ENCODE data around the gene ATL3.
"Not testable (repeated sequence)": the region's sequence is repeated elsewhere in the genome, so short reads cannot be mapped to it uniquely, and the experiment has no call there.

ATL3 gene

DNA sequence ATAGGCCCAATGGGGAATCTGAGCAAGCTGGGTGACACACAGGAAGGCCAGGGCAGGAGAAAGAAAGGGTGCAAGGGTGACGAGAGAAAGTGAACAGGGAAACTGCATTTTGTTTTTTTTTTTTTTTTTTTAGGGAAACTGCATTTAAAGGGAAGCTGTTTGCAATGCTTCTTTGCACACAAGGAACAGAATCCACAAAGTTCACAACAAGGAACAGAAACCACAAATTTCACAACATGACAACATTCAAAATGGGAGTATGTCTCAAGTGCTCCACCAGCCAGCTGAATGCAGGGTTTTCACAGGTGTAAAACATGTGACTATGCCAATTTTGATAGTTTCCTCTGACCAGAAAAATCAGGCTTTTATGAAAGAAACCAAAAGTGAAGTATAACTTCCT lies 50.1 kb downstream of the ATL3 start:
- DNase-seq (ENCODE audit: low read depth): no peak

DNA sequence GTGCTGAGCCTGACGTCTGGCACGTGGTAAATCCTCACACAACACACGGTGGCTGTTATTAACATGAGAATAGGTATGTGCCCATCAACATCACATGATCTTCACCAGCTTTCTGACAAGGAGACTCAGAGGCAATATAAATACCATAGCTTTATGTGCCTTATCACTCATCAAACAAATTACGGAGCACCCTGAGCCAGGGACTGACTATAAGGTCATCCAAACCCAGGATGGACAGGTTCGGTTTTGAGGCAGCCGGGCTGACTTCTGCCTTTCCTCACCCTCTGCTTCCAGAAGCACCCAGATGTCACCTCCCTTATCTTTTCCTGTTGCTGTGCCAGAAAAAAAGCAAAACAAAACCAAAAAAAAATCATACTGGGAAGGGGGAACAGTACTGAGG lies 51.2 kb downstream of the ATL3 start:
- DNase-seq (ENCODE audit: low read depth): no peak

DNA sequence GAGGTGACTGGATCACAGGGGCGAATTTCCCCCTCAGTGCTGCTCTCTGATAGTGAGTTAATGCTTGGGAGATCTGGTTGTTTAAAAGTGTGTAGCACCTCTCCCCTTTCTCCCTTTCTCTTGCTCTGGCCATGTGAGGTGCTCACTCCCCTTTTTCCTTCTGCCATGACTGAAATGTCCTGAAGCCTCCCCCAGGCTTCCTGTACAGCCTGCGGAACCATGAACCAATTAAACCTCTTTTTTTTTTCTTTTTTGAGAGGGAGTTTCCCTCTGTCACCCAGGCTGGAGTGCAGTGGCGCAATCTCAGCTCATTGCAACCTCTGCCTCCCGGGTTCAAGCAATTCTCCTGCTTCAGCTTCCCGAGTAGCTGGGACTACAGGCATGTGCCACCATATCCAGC lies 53.5 kb downstream of the ATL3 start:
- not testable (repeated sequence) for DNase-seq (ENCODE audit: low read depth)

DNA sequence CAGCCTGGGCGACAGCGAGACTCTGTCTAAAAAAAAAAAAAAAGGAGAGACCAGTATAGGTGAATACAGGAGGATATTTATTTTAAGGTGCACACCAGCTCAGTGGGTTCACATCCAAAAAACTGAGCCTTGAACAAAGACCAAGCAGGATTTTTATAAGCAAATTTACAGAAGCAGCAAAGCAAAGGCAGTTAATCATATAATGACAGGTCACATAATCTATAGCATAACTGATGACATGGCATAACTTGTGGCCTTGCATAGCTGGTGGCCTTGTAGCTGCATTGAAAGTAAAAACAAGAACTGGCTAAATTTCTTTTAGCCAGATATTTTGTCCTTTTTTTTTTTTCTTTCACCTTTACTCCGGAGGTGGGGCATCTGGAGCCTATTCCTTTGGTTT lies 54.2 kb downstream of the ATL3 start:
- DNase-seq (ENCODE audit: low read depth): no peak

DNA sequence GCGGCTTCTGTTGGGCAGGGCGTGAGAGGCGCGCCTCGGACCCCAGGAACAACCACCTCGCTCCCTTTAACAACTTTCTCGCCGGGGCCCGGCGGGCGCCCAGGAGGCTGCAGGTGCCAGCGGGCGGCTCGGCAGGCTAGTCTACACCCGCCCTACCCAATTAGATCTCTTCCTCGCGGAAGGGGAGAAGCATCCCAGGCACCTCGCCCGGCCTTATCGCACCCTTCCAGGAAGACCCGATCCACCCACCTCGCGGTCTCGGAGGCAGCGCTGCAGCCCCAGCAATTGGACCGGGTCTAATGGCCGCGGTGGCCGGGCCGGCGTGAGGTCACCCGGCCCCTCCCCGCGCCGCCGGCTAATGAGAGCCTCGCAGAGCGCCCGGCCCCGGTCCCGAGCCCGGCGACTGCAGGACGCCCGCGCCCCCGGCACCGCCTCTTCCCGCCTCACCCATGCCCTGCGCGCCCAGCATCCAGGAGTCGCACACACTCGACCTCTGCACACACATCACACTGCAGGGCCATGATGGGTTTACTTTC lies 57.0 kb downstream of the ATL3 start, which contains the start of gene PLAAT3:
Gene PLAAT3, minus strand, starts transcription at position 298 of the 536 bp plus-strand sequence. CDS start 419 bp downstream, outside the sequence.
- DNase-seq (ENCODE audit: low read depth): peak; percentile 16

DNA sequence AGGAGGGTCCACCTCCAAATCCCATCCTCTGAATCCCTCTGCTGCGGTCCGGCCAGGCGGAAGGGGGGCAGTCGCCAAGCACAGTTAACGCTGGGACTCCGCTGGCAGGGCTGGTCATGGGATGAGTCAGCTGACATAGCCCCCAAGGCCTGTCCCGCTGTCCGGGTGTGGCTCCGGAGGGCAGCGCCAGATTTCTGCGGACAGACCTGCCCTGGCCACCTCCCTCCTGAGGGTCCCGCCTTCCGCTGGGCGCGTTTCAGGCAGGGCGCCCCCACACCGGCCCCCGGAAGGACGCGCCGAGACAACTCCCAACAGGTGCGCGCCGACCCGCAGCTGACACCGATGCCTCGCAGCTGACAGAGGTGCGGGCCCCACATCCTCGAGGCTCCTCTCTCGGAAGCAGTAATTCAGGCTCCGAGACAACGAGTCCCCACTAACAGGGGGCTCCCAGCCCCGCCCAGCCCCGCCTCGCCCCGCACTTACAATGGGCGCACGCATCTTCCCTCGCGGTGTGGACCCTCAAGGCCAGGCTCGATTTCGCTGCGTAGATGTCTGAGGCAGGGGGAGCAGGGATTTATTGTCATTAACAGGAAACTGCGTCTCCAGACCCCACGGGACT lies 57.5 kb downstream of the ATL3 start:
- DNase-seq (ENCODE audit: low read depth): no peak

- DNase-seq (ENCODE audit: low read depth): no peak
Observed at GRCh38 chr11:63612181-63612580, 59.0 kb downstream of the ATL3 start.

- DNase-seq (ENCODE audit: low read depth): no peak
Observed at GRCh38 chr11:63611395-63611747, 59.8 kb downstream of the ATL3 start.

DNA sequence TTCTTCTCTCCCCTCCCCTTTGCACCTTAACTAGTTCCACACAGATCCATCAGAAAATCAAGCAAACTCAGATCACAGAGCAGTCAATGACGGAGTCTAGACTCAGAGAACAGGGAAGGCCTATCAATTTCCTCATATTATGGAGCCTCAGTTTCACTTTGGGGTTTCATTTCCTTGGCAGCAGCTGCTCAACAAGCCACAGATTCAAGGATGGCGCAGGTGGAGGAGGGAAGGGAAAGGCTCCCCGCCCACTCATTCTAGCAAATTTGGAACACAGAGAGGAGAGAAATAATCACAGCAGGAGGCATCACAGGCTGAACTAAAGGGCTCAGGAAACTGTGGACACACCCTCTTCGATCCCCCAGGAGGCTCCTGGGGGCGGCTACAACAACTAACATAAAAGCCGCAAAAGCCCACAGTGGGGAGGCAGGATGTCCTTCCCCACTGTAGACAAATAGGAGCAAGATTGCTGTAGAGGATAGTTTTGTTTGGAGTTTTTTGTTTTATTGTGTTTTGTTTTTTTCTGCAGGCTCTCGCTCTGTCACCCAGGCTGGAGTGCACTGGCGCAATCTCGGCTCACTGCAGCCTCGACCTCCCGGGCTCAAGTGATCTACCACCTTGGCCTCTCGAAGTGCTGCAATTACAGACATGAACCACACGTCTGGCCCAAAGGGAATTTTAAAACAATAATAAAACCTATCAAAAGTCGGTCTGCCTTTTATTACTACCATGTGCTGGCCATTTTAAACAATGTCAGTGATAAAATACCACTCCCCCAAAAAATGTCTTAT lies 60.4 kb downstream of the ATL3 start:
- DNase-seq (ENCODE audit: low read depth): no peak

GRCh38 chr11:63609971-63610580 lies 61.1 kb downstream of the ATL3 start:
- DNase-seq (ENCODE audit: low read depth): no peak

- no peak for DNase-seq (ENCODE audit: low read depth)
Observed at GRCh38 chr11:63609536-63609935, 61.6 kb downstream of the ATL3 start.

DNA sequence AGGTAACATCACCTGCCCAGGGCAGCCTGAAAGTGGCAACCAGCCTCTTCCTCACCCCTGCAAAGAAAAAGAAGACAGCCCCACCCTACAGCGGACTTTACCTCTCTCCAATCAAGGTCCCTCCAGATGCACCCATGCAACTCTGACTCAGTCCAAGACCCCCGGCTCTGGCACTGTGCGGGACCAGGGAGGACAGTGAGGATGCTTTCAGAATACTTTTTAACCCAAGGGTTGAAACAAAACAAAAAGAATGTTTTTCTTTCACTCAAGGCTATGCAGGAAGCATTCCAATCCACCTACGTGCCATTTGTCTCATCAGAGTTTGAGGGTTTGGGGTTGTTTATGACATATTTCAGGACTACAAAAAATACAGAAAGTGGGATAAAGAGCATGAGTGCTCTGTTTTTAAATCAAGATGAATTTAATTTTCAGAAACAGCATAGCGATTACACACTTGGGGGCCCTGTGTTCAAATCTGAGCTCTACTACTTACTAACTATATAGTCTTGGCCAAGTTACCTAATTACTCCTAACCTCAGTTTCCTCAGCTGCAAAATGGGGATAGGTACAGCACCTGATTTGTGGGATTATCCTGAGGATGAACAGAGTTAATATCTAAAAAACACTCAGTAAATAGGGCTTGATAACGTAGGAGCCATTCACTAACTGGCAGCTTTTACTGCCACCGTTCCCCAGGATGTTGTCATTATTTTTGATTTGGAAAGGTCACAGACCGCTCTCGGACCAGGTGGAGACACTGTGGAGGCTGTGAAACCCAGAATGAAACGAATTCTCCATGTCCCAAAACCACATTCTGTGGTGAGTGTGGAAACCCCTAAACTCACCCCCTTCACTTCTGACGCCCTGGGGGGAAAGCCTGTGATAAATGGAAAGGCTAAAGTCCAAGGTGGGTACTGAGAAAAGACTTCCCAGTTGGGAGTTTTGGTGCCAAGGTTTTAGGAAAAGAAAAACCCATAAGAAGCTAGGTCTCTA lies 62.5 kb downstream of the ATL3 start:
- no peak for DNase-seq (ENCODE audit: low read depth)

DNA sequence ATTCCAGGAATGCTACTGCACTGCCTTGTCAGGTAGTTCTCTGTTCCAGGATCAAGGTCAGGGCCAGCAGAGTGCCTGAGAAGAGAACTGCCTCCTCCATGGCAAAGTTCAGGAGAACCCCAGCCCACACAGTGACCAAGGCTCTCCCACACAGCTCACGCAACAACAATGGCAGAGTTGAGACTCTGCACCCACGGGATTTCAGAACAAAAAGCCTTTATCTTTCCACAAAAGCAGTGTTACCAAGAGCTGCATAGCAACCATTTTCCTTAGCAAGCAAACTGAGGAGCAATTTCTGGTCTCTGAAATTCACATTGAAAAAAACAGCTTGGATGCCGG lies 68.0 kb downstream of the ATL3 start:
- no peak for DNase-seq (ENCODE audit: low read depth)

DNA sequence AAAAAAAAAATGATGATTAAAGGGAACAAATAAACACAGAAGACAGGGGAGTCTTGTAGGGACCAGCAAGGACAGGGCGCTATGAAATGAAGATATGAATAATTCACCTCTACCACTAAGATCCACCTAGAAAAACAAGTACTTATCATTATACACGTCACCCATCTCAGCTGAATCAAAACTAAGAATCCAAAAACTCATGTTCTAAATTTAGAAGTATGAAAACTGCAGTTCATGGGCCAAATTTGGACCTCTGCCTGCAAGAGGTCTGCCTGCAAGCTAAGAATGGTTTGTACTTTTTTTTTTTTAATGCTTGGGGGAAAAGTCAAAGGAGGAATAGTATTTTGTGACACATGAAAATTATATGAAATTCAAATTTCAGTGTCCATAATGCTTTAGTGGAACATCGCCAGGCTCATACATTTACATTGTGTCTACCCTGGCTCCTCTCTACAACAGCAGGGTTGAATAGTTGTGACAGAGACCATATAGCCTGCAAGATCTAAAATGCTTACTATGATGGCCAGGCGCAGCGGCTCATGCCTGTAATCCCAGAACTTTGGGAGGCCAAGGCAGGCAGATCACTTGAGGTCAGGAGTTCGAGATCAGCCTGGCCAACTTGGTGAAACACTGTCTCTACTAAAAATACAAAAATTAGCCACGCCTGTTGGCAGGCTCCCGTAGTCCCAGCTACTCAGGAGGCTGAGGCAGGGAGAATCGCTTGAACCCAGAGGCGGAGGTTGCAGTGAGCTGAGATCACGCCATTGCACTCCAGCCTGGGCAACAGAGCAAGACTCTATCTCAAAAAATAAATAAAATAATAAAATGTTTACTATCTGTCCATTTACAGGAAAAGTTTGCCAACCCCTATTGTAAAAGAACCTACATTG lies 68.6 kb downstream of the ATL3 start:
- not testable (repeated sequence) for DNase-seq (ENCODE audit: low read depth)

- no peak for DNase-seq (ENCODE audit: low read depth)
Observed at GRCh38 chr11:63599211-63600122, 71.7 kb downstream of the ATL3 start.

- no peak for DNase-seq (ENCODE audit: low read depth)
Observed at GRCh38 chr11:63598556-63598955, 72.6 kb downstream of the ATL3 start.

DNA sequence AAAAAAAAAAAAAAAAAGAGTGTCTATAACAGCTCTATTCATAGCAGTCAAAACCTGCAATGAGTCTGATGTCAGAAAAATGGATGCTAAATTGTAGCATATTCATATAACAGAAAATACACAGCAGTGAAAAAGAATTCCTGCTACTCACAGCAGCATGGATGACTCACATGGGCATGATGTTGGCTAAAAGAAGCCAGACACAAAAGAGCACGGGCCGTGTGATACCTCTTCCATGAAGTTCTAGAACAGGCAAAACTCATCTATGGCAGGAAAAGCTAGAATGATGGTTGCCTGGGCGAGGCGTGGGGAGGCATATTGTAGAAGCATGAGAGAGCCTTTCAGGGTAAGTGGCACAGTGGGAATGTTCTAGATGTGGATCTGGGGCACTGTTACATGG lies 75.9 kb downstream of the ATL3 start:
- DNase-seq (ENCODE audit: low read depth): no peak

DNA sequence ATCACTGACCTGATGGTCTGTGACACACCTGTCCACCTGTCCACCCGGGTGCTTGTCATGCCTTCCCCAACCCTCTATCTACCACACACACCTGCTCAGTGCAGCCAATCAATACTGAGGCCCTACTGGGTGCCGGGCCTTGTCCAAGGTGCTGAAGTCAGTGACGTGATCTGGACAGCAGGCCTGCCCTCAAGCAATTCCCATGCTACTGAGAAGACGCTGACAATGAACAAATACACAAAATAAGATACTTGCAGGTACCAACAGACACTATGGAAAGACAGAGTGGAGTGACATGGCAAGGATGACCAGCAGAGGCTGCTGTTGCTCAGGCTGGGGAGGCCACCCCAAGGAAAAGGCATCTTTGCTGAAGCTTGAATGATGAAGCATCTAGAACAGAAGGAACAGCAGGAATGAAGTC lies 78.2 kb downstream of the ATL3 start:
- no peak for DNase-seq (ENCODE audit: low read depth)

- no peak for DNase-seq (ENCODE audit: low read depth)
Observed at GRCh38 chr11:63590024-63590788, 81.0 kb downstream of the ATL3 start.
